Hepatocyte (in vitro differentiated cells): ENCODE measurements around the gene KLHDC8A. TPM values are rescaled to one million over a fixed set of nuclear protein-coding genes. Genes with fewer than 3 reads are reported as not detected.
"Not testable (repeated sequence)": the region's sequence is repeated elsewhere in the genome, so short reads cannot be mapped to it uniquely, and the experiment has no call there.

Source experiments
- DNase-seq: peaks from one replicate; pipeline ENCODE4 v3.0.0-alpha.2; 2016; ENCODE audit warnings: low spot score
- H2AFZ ChIP-seq: fragments of 200-600 bp; sonication (generic); 2 replicates; pipeline ENCODE4 v1.6.0; 2016; ENCODE audit warnings: antibody characterized with exemption, mild to moderate bottlenecking
- H3K27ac ChIP-seq: fragments of 200-600 bp; sonication (generic); 2 replicates; pipeline ENCODE4 v1.5.1; 2016; ENCODE audit warnings: mild to moderate bottlenecking
- H3K27me3 ChIP-seq: fragments of 200-600 bp; sonication (generic); 2 replicates; pipeline ENCODE4 v1.6.1; 2016
- H3K36me3 ChIP-seq: fragments of 200-600 bp; sonication (generic); replicated peaks from 2 replicates; pipeline ENCODE4 v1.5.1; 2016; ENCODE audit warnings: low read depth; ENCODE audit not compliant: insufficient read depth
- H3K4me1 ChIP-seq: fragments of 200-600 bp; sonication (generic); 2 replicates; pipeline ENCODE4 v1.5.1; 2016; ENCODE audit warnings: mild to moderate bottlenecking, moderate library complexity; ENCODE audit not compliant: insufficient read depth
- H3K4me2 ChIP-seq: fragments of 200-600 bp; sonication (generic); 2 replicates; pipeline ENCODE4 v1.6.0; 2016
- H3K4me3 ChIP-seq: fragments of 200-600 bp; sonication (generic); 2 replicates; pipeline ENCODE4 v1.5.1; 2016; ENCODE audit warnings: mild to moderate bottlenecking
- H3K79me2 ChIP-seq: fragments of 200-600 bp; sonication (generic); 2 replicates; pipeline ENCODE4 v1.6.0; 2017; ENCODE audit warnings: mild to moderate bottlenecking
- H3K9me2 ChIP-seq: fragments of 200-600 bp; sonication (generic); replicated peaks from 2 replicates; pipeline ENCODE4 v1.6.0; 2017; ENCODE audit warnings: mild to moderate bottlenecking; ENCODE audit not compliant: insufficient read depth
- H3K9me3 ChIP-seq: fragments of 200-600 bp; sonication (generic); 2 replicates; pipeline ENCODE4 v1.5.1; 2016; ENCODE audit warnings: low read depth, mild to moderate bottlenecking
- H4K20me1 ChIP-seq: fragments of 200-600 bp; sonication (generic); 2 replicates; pipeline ENCODE4 v1.6.0; 2016; ENCODE audit warnings: mild to moderate bottlenecking; ENCODE audit not compliant: insufficient read depth, poor library complexity, severe bottlenecking
- EZH2 ChIP-seq: fragments of 200-600 bp; sonication (generic); IDR thresholded peaks from 2 replicates; pipeline ENCODE4 v1.6.1; 2016; ENCODE audit warnings: antibody characterized with exemption, mild to moderate bottlenecking, borderline replicate concordance
- EZH2phosphoT487 ChIP-seq: fragments of 200-600 bp; sonication (generic); IDR thresholded peaks from one replicate; pipeline ENCODE4 v1.6.1; 2018; ENCODE audit warnings: antibody characterized with exemption, mild to moderate bottlenecking, low read depth, moderate library complexity; ENCODE audit not compliant: unreplicated experiment, severe bottlenecking
- WGBS: methylation state at CpG from one replicate; pipeline ENCODE4 v1.1.6; 2016; ENCODE audit warnings: low lambda C conversion rate; ENCODE audit errors: missing lambda C conversion rate; 5-methylcytosine and 5-hydroxymethylcytosine counted together
- polyA plus RNA-seq: library from polyadenylated mRNA; unstranded; fragments of >200 nt; fragmentation: Nextera tagmentation; extraction: Ambion mirVana; gene quantifications from 2 replicates; pipeline ENCODE4 v1.2.1, GENCODE V29; 2016
- total RNA-seq: library from RNA; depleted of rRNA; stranded (reverse); fragments of >200 nt; gene quantifications from 2 replicates; pipeline ENCODE4 v1.2.3, GENCODE V29; 2014
- TF ChIP-seq, protein P1 (sequence below): fragments of 200-600 bp; sonication (generic); IDR thresholded peaks from 2 replicates; pipeline ENCODE4 v1.5.1; 2016; ENCODE audit warnings: antibody characterized with exemption, mild to moderate bottlenecking; ENCODE audit not compliant: poor library complexity

KLHDC8A gene, protein sequence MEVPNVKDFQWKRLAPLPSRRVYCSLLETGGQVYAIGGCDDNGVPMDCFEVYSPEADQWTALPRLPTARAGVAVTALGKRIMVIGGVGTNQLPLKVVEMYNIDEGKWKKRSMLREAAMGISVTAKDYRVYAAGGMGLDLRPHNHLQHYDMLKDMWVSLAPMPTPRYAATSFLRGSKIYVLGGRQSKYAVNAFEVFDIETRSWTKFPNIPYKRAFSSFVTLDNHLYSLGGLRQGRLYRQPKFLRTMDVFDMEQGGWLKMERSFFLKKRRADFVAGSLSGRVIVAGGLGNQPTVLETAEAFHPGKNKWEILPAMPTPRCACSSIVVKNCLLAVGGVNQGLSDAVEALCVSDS
- 0.28 and 0.40 TPM in 2 replicates for total RNA-seq
- 1.6 and 1.7 TPM in 2 replicates for polyA plus RNA-seq

DNA sequence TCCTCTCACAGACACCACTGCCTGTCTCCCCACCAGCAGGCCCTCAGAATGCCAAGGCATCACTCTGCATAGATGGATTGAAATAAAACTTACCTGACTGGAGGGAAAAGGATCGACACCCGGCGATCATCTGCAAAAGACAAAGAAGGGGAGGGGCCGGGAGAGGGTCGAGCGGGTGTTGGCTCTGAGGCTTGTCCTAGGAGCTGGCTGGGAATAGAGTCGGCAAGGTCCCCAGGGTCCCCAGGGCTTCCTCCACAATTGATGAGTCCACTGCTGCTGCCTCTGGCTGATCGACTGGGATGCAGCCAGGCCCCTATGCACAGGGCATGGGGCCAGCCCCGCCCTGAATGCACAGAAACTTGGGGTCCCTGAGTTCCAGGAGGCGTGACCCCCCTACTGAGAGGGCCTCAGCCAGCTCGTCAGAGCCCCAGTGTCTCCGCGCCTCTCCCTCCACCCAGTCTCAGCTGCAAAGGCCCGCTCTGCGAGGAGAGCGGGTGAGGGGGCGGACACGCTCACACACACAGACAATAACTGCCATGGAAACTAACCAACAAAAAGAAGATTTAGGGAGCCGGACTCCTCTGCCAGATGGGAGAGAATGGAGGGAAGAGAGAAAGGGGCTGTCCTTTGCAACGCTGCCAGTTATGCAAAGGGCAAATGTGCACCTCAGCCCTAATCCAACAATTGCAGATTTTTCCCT, at the start of gene KLHDC8A:
KLHDC8A (minus strand) TSS at position 483 of the 700 bp plus-strand sequence. CDS start 13,318 bp downstream, outside the sequence.
- Histone ChIP-seq H3K36me3 (no peaks in the 10 kb centered on the region), H3K27me3 (no peaks in the 10 kb centered on the region), H3K9me3 (no peaks in the 10 kb centered on the region), H3K79me2 (no peaks in the 10 kb centered on the region), H3K4me3 (no peak within 1 kb of the TSS), H4K20me1 (no peaks in the 10 kb centered on the region), H3K9me2 (no peaks in the 10 kb centered on the region), H3K4me1 (no peaks in the 10 kb centered on the region), H3K4me2 (no peak within 1 kb of the TSS), H3K27ac (no peak within 1 kb of the TSS), H2AFZ (no peak within 1 kb of the TSS)
- WGBS: 71% methylated on average over 20 of the region's 20 CpGs
- no peak for DNase-seq
- TF ChIP-seq EZH2 (no peak), EZH2phosphoT487 (no peak)
- TF ChIP-seq, protein P1, sequence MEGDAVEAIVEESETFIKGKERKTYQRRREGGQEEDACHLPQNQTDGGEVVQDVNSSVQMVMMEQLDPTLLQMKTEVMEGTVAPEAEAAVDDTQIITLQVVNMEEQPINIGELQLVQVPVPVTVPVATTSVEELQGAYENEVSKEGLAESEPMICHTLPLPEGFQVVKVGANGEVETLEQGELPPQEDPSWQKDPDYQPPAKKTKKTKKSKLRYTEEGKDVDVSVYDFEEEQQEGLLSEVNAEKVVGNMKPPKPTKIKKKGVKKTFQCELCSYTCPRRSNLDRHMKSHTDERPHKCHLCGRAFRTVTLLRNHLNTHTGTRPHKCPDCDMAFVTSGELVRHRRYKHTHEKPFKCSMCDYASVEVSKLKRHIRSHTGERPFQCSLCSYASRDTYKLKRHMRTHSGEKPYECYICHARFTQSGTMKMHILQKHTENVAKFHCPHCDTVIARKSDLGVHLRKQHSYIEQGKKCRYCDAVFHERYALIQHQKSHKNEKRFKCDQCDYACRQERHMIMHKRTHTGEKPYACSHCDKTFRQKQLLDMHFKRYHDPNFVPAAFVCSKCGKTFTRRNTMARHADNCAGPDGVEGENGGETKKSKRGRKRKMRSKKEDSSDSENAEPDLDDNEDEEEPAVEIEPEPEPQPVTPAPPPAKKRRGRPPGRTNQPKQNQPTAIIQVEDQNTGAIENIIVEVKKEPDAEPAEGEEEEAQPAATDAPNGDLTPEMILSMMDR: no peak

DNA sequence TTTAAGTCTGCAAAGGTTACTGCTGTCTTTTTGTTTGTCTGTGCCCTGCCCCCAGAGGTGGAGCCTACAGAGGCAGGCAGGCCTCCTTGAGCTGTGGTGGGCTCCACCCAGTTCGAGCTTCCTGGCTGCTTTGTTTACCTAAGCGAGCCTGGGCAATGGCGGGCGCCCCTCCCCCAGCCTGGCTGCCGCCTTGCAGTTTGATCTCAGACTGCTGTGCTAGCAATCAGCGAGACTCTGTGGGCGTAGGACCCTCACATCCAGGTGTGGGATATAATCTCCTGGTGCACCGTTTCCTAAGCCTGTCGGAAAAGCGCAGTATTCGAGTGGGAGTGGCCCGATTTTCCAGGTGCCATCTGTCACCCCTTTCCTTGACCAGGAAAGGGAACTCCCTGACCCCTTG, 49.5 kb upstream of the KLHDC8A start:
- not testable (repeated sequence) for H3K4me1 ChIP-seq, H4K20me1 ChIP-seq, H3K4me2 ChIP-seq, H3K27ac ChIP-seq, DNase-seq, H3K27me3 ChIP-seq, H3K36me3 ChIP-seq, H3K9me2 ChIP-seq, H2AFZ ChIP-seq, H3K4me3 ChIP-seq, H3K9me3 ChIP-seq, H3K79me2 ChIP-seq
- 87% methylated on average over 8 of the region's 12 CpGs for WGBS

DNA sequence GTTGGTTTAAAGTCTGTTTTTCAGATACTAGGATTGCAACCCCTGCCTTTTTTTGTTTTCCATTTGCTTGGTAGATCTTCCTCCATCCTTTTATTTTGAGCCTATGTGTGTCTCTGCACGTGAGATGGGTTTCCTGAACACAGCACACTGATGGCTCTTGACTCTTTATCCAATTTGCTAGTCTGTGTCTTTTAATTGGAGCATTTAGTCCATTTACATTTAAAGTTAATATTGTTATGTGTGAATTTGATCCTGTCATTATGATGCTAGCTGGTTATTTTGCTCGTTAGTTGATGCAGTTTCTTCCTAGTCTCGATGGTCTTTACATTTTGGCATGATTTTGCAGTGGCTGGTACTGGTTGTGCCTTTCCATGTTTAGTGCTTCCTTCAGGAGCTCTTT, 47.8 kb upstream of the KLHDC8A start:
- H4K20me1 ChIP-seq, H3K4me3 ChIP-seq, H3K36me3 ChIP-seq, H2AFZ ChIP-seq, H3K27ac ChIP-seq, H3K79me2 ChIP-seq, H3K4me2 ChIP-seq, H3K4me1 ChIP-seq, H3K9me3 ChIP-seq, DNase-seq, H3K27me3 ChIP-seq, H3K9me2 ChIP-seq: not testable (repeated sequence)
- 79% methylated on average over 3 of the region's 3 CpGs for WGBS

DNA sequence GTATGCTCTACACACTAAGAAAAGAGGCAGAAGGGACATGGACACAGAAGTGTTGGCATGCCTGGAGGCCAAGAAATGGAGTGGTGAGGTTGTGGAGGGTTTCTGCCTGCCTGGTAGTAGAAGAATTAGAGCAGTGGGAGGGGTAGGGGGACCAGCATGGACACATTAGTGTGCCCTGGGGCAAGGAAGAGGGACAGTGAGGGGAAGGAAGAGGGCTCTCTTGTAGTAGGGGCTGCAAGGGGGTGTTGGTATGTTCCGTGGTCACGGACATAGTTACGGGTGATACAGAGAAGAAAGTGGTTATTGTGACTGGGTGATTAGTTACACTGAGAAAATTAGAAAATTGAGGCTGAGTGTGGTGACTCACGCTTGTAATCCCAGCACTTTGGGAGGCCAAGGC, 41.9 kb upstream of the KLHDC8A start:
- H3K9me3 ChIP-seq: no peaks in the 10 kb centered on the region
- WGBS: 89% methylated on average over 4 of the region's 4 CpGs
- TF ChIP-seq, protein P1: no peak
- TF ChIP-seq EZH2phosphoT487: no peak
- TF ChIP-seq EZH2: no peak
- H3K36me3 ChIP-seq: no peaks in the 10 kb centered on the region
- H3K4me2 ChIP-seq: no peak overlapping the region
- no peaks in the 10 kb centered on the region for H3K9me2 ChIP-seq
- no peak overlapping the region for H3K4me3 ChIP-seq
- H3K27ac ChIP-seq: no peak overlapping the region
- DNase-seq: no peak
- H3K27me3 ChIP-seq: no peaks in the 10 kb centered on the region
- H3K4me1 ChIP-seq: no peaks in the 10 kb centered on the region
- H4K20me1 ChIP-seq: no peaks in the 10 kb centered on the region
- no peak overlapping the region for H2AFZ ChIP-seq
- no peaks in the 10 kb centered on the region for H3K79me2 ChIP-seq
